Kidney tubule cell (primary cell): ENCODE results near the gene MAN2B2.

Experiments used
- DNase-seq: peaks from one replicate; pipeline ENCODE4 v3.0.0-alpha.2; 2018; ENCODE audit warnings: low spot score

The MAN2B2 gene

GRCh38 chr4:6546681-6547447, 28.1 kb upstream of the MAN2B2 start:
- peak; percentile 69 for DNase-seq

- peak; percentile 48 for DNase-seq
Measured at GRCh38 chr4:6548201-6548881, 26.6 kb upstream of the MAN2B2 start.

DNA sequence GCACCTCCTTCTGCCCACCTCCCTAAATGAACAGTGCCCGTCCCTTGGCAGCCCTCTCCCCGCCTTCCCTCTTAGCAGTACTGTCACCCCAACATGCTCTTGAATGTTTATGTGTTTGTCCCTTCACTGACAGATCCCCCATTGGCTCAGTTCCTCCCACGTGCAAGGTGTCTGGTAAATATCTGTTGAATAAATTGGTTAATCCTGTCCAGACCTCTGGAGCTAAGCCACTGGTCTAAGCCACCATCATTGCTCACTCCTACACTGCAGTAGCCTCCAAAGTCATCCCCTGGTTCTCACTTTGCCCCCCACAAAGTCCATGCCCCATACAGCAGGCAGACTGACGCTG, 26.1 kb upstream of the MAN2B2 start:
- DNase-seq: no peak

DNA sequence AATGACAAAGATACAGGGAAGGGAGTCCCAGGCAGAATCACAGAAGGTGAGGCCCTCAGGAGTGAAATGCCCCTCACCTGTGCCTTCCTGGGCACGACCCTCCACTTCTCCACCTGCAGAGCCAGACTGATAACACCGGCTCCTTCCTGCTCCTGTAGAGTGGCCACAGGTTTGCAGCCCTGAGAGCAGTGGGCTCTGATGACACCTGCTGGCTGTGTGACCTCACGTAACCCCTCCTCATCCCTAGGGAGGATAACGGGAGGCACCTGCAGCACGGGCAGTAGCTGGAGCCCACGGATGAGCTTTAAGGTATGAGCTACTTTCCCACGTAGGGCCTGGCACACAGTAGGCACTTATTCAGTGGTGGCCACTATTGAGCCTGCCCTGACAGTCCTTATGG, 25.5 kb upstream of the MAN2B2 start:
- DNase-seq: no peak

DNA sequence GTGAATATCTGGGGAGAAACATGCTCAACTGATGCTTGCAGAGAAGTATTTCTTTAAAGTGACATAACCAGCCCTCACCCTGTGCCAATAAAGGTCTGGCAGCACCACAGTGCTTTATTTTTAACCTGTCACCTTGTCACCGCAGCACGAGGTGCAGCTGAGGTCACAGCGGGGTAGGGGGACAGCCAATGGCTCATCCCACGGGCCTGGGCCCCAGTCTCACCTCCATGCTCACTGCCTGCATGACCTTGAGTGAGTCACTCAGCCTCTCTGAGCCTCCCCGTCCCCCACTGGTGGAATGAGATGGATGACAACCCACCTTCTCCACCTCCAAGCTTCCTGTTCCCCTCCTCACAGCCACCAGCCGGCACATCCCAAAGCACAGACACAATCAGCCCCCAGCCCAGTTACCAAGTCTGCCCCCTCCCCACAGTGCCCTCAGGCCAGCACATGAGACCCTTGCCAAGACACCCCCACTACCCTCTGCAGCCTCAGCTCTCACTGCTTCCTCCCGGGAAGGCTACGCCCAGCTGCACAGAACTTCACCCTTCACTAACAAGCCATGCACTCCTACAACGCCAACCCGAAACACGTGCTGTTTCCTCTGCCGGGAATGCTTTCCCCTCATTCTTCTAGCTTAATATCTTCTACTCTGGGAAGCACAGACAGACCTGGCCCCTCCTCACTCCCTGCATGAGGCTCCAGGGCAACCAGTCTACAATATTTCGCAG, 24.9 kb upstream of the MAN2B2 start:
- DNase-seq: no peak

DNA sequence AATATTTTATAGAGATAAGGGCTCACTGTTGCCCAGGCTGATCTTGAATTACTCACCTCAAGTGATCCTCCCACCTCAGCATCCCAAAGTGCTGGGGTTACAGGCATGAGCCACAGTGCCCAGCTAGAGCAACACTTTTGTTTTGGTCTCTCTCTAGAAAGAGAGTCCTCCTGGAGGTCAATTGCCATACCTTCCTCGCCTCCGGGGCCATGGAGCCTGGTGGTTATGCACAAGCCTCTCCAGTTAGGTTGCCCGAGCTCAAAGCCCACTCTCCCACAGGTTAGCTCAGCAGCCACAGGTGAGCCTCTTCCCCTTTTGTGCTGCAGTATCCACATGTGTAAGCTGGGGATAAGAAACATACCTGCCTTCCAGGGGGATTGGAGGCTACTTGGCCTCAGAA, 24.2 kb upstream of the MAN2B2 start:
- DNase-seq: no peak

DNA sequence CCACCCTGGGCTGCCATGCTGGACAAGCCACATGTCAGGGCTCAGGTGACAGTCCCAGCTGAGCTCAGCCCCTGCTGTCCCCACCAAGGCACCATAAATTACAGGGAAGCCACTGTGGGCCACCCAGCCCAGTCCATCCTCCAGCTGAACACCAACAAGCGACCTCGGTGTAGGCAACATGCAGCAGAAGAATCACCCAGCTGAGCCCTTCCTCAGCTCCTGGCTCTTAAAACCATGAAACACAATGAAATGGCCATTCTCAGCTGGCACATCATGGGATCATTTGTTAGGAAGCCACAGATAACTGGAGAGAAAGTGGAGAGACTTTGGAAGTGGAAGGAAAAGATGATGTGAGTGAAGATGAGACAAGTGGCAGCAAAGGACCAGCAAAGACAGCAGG, 23.3 kb upstream of the MAN2B2 start:
- DNase-seq: no peak

GRCh38 chr4:6555519-6555918, 19.5 kb upstream of the MAN2B2 start:
- no peak for DNase-seq

DNA sequence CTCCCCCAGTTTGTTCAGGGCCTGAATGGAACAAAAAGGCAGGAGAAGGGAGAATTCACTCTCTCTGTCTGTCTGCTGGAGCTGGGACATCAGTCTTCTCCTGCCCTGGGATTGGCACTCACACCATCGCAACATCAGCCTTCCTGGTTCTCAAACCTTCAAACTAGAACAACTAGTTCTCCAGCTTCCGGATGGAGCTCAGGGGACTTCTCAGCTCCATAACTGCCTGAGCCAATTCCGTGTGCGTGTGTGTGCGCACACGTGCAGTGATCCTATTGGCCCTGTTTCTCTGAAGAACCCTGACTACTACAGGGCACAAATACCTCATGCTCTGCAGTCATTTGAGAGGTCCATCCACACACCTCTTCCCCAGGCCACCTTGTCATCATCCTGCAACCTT, 18.7 kb upstream of the MAN2B2 start:
- DNase-seq: no peak

DNA sequence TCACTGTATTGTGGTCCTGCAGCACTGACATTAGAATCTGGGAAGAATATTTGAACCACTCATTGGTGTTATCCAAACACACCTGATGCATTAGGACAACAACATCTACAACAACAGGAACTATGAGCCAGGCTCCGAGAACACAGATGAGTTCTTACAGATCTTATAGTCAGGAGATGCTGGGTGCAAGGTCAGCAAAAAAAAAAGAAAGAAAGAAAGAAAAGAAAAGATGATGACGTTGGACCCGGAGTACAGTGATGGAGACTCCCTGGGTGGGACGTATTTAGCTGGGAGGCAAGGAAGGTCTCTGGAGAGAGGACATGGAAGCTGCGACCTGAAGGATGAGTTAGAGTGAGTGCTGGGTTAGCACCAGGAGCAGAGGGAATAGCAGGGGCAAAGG, 17.8 kb upstream of the MAN2B2 start:
- DNase-seq: no peak

- no peak for DNase-seq
Measured at GRCh38 chr4:6557856-6558255, 17.1 kb upstream of the MAN2B2 start.

- DNase-seq: peak; percentile 51
Measured at GRCh38 chr4:6560416-6561172, 14.4 kb upstream of the MAN2B2 start.

DNA sequence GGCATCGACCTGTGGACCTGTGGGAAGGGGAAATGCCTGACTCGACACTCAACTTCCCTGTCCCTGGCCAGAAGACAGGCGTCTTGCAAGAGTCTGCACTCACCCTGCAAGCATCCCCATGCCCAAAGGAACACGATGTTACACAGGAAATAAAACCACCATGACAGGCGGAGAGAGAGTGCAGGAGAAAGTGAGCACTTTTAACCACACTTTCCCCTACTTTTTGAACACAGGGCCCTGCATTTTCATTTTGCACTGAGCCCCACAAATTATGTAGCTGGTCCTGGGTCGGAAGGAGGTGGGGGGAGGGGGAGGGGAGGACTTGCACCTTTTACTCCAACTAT, 13.8 kb upstream of the MAN2B2 start:
- DNase-seq: no peak

DNA sequence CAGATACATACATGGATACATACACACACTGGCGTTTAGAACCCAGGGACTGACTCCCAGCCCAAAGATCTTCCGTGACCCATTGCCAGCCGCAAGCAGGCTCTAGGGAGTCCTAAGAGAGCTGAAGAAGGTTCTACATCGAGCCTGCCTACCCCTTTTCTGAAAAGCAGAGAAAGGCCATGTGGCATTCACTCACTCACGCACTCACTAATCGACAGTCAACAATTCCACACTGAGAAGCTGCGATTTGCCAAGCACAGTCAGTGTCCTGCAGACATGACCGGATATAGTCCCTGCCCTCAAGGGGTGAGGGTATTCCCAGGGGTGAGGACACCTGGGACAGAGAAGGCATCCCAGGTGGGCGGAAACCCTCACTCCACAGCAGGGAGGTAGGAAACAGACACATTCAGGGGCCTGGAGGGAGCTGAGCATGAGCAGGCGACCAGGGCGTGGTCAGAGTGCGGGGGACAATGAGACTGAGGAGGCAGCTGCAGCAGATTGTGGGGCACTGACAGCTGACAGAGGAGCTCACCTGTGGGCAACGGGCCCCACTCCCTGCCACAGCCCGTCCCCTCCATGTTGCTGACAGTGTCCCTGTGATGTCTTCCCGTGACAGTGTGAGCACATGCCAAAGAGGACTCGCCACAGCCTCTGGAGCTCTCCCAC, 13.2 kb upstream of the MAN2B2 start:
- DNase-seq: no peak

DNA sequence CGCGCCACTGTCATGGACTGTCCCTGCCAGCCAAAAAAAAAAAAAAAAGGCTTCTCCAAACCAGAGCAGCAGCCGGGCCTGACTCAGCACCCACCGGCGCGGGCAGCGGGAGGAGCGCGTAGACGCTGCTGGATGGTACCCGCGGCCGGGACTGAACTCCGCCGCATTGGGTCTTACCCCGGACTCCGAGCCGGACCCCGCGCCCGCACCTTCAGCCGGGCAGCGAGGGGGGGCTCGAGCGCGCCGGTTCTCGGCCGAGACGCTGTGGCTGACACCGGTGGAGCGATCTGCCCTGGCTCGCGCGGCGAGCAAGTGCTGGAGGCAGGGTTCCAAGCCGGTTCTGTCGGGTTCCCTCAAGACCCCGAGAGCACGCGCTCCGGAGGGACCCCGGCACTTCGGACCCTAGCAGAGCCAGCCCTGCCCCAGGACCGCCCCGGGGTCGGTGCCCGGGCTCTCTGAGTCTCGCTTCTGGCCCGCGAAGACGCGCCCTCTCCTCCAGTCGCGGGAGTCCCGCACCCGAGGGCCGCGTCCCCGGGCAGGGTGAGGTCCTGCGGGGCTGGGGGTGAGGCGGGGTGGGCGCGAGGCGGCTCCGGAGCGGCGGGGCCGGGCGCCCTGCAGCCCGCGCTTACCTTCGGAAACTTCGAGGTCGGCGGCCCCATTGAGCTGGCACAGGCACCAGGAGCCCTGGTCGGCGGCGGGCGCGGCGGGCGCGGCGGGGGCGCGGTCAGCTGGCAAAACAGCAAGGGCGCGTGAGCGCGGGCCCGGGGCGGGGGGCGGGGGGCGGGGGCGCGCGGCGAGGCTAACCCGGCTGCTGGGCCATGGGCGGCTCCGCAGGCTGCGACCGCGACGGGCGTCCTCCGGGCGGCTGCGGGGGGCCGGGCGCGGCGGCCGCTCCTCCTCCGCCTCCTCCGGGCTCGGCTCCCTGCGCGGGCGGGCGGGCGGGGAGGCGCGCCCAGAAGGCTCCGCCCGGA, 11.8 kb upstream of the MAN2B2 start:
- no peak for DNase-seq

DNA sequence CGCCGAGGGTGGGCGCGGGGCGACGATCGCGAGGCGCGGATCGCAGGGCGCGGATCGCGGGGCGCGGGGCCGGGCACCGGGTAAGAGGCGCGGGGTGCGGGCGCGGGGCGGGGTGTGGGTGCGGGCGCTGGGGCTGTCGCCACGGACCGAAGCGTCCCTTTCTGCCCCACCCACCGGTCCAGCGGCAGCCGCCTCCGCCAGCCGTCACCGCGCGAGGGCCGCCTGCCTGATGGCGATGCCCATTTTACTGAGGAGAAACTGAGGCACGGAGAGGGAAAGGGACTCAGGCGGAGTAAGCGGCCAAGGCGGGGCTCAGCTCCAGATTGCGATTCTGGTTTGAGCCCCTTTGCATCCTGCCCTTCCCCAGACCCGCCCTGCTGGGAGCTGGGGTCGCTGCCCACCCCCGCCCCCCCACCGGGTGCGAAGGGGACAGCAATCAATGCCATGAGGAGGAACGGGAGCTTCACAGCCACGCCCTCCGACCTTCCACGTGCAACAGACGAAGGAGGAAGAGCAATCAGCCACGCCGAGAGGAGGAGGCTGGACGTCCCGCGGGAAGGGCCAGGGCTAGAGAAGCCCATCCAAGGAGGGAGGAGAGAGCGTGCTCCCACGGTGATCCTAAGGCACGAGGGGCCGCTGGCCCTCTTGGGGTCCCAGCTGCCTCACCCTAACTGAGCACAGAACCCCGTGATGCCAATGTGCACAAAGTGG, 10.9 kb upstream of the MAN2B2 start:
- DNase-seq: no peak

GRCh38 chr4:6565691-6566390, 9.1 kb upstream of the MAN2B2 start:
- no peak for DNase-seq

- no peak for DNase-seq
Measured at GRCh38 chr4:6566391-6567190, 8.4 kb upstream of the MAN2B2 start.

- no peak for DNase-seq
Measured at GRCh38 chr4:6567218-6567617, 7.8 kb upstream of the MAN2B2 start.
